GM12872 (cell line): ENCODE measurements around the gene SLC24A4.

Experiments used
- CTCF ChIP-seq: IDR thresholded peaks from 3 replicates; pipeline ENCODE4 v1.5.1; 2011; ENCODE audit warnings: low read depth, mild to moderate bottlenecking, low read length, moderate library complexity; ENCODE audit not compliant: insufficient read depth

The SLC24A4 gene

DNA sequence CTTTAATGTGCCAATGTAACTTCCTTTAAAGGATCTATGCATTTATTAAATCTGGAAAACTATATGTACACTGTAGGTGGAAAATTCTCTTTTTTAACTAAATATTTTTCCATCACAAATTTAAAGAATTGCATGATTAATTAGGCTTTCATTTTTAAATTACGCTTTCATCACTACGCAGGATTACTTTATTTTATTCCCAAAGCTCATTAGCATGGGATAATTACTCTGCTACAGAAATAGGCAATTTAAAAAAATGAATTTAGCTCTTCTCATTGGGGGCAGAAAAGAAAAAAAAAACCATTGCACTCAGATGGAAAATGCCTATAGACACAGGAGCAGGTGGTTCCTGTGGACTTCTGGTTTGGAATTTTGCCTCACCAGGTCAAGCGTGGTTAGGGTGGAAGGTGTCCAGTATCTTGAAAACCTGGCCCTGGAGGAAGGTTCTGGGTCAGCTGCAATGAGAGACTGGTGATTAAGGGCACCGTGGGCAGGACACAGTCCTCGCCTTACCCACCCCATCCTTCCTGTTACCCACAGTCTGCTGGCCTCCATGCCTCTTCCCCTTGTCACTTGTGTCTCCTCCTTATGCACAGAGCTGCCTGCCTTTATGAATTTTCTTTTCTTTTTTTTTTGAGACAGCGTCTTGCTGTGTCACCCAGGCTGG, 173.4 kb downstream of the SLC24A4 start:
- TF ChIP-seq CTCF: no peak

DNA sequence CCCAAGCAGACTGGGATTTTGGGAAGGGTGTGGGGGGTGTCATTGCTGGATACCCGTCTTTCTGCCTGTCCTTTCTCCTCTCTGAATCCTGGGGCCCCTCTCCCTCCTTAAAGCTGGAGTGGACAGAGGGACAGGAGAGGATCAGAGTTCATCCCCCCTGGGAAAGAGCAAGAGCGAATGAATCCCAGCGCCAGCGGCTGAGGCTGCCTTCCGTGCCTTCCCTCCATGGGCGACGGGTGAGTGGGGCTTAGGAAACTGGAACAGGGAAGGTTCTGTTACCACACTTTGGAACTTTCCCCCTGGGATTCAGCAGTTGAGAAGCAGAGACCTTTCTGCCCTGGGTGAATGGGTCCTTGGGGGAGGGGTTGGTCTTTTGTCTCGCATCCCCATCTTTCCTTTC, 174.4 kb downstream of the SLC24A4 start:
- no peak for TF ChIP-seq CTCF

GRCh38 chr14:92499234-92499633, 176.3 kb downstream of the SLC24A4 start:
- TF ChIP-seq CTCF: no peak

GRCh38 chr14:92500491-92500941, 177.6 kb downstream of the SLC24A4 start:
- no peak for TF ChIP-seq CTCF

- no peak for TF ChIP-seq CTCF
Measured at GRCh38 chr14:92501891-92502351, 179.0 kb downstream of the SLC24A4 start.

DNA sequence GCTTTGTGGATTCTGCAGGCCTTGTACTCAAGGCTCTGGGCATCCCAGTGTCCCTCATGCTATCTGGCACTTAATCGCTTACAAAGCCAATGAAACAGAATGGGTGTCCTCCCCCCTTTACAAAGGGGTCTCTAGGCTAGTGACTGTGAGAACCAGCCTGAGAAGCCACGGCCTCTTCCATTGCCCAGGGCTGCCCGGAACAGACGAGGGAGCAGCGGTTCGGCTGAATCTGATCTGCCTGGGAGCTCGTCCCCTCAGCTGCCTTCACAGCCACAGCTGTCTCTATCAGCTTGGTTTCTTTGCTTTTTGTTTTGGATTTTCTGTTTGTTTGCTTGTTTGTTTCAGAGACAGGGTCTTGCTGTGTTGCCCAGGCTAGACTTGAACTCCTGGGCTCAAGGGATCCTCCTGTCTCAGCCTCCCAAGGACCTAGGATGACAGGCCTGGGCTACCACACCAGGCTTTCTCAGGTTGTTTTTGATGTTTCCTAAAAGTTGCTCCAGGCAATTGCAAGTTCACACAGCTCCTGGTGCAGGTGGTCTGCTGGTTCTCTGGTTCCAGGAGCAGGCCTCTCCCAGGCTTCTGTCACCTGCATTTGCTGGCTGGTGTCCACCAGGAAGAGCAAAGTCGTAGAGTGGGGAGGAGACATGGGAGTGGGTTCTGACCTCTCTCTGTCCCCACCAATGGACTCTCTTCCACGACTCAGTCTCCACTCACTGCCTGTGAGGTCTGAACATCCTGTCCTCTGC, 179.7 kb downstream of the SLC24A4 start:
- TF ChIP-seq CTCF: no peak

- TF ChIP-seq CTCF: no peak
Measured at GRCh38 chr14:92503756-92504491, 181.0 kb downstream of the SLC24A4 start.
